ENCODE data around the gene NSF.
"Not testable (repeated sequence)": the region's sequence is repeated elsewhere in the genome, so short reads cannot be mapped to it uniquely, and the experiment has no call there.

Gene NSF

GRCh38 chr17:46759141-46759540 is 168.7 kb downstream of the NSF start:
- DNase-seq, result no peak

- no peak for DNase-seq
Observed at GRCh38 chr17:46763416-46763815, 172.9 kb downstream of the NSF start.

DNA sequence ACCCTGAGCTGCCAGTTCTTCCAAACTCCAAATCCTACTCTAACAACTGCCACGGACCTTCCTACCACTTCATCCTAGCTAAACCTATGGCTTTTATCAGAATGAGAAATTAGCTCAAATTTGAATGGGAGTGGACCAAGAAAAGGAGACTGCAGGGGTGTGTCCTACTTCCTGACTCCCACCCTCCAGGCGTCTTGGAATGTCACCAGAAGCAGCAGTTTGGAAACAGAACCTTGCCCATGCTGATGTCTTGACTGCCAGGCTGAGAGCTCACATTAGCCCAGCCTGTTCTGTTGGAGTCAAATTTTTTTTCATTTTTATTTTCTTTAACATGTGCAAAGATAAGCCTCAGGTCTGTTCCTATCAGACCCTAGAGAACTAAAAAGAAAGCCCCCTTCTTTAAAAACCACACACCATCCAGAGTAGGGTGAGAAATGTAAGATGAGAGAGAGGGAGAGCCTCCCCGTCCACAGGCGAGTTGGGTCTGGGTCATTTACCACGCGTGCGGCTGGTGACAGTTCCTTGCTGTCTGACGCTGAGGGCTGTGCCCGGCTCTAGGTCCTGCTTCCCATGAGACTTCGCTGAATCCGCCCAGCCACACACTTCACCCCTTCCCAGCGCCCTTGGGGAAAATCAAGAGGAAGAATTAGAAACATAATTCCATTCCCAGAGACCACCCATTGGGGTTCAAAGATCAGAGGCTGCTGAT is 173.7 kb downstream of the NSF start:
- no peak for DNase-seq

DNA sequence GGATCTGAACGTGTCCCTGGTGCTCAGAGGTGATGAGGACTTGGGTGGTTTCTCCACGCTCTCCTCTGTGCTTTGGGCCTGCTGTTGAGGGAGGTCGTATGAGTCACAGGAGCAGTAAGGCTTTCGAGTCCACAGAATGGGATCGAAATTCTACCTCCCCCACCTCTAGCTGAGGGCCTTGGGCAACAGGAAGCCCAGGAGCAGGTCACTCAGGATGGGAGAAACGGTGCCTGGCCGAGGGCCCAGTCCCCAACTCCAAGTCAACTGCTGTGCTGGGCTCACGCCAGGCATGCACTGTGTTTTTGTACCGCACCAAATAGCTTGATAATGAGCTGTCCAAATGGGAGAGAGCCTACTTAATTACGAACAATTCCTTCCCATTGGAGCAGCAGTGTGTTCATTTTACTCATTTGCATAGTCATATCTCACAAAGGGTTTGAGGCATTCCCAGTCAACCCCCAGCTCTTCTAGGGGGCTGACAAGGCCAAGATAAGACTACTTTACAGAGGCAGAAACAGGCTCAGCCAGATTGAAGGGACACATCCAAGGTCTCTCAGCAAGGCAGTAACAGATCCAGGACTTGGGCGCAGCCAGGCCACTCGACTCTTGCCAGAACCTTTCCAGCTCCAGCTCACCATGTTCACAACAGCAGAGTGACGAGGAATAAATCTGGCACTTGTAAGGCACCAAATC is 174.4 kb downstream of the NSF start:
- DNase-seq, result no peak

- no peak for DNase-seq
Observed at GRCh38 chr17:46765453-46765852, 175.0 kb downstream of the NSF start.

- DNase-seq, result no peak
Observed at GRCh38 chr17:46766493-46767491, 176.3 kb downstream of the NSF start.

- no peak for DNase-seq
Observed at GRCh38 chr17:46768540-46768870, 178.0 kb downstream of the NSF start.

GRCh38 chr17:46768896-46769295 is 178.4 kb downstream of the NSF start:
- DNase-seq, result not testable (repeated sequence)

DNA sequence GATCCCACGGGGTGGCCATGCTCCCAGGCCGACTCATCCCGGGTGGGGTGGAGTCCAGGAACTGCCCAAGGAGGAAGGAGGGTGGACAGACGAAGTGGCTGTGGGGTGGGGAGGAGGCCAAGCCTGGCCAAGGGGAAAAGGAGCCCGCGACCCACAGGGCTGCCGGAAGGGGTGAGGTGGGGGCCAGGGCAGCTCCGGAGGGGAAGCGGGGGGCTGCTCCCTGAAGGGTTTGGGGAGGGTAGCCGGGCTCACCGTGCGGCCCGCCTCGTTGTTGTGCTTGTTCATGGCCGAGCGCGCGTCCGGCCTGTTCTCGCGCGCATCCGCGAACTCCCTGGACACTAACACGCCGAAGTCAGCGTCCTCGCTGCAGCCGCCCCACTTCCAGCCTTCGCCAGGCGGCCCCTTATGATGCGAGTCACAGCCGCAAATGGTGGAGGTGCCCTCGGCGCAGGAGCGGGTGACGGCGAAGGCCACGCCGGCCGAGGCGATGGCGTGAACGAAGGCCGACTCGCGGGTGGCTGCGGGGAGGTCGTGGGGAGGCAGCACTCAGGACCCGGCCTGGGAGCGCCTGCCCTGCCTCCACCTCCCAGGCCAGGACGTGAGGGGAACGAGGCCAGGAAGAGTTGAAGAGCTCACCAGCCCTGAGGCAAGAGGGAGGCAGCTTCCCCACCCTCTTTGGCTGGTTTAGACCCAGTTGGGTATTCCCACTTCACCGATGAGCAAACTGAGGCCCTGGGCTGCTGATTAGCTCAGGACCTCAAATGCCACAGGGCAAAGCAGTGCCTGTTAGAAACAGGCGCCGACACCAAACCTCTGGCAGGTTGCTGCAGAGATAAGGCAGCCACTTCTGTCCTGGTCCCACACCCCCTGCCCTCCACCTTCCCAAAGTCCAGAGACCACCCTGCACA is 179.3 kb downstream of the NSF start:
- peak in 1 of 2 experiments; percentile 8 for DNase-seq

DNA sequence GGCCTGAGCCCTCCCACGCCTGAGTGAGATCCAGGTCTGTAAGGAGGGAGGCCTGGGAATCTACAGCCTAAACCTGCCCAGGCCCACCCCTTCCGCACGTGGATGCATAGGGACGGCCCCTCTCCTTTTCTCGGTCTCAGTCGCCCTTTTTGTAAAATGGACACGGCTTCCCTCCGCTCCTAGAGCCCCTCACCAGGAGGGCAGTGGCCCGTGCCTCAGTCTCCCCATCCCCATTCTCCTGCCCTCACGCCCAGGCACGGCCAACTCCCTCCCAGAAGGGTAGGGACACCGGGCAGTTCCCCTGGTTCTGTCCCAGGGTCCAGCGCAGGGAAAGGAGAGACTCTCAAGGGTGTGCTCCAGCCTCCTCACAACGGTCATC is 180.0 kb downstream of the NSF start:
- no peak for DNase-seq

GRCh38 chr17:46770818-46771560 is 180.5 kb downstream of the NSF start:
- DNase-seq, result peak; percentile 19 to 28

- DNase-seq, result peak; percentile 27 to 38
Observed at GRCh38 chr17:46771561-46772474, 181.3 kb downstream of the NSF start.

- no peak for DNase-seq
Observed at GRCh38 chr17:46772475-46773220, 182.2 kb downstream of the NSF start.

DNA sequence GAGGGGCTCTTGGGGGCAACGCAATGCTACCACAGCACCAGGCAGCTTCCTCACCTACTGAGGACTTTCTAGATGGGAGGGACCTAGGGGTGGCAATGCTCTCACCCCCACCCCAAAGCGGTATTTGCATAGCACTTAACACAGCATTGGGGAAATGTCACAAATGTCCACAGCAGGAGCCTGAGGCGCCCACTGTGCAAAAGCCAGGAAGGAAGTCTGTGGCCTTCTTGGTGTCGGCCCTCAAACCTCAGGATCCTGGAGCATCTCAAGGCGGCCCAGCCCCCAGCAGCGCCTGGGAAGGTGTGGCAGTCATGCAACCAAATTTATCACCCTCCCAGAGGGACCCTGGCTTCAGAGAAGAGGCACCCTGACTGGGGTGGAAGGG is 182.7 kb downstream of the NSF start:
- no peak for DNase-seq

- no peak for DNase-seq
Observed at GRCh38 chr17:46773676-46774075, 183.2 kb downstream of the NSF start.

DNA sequence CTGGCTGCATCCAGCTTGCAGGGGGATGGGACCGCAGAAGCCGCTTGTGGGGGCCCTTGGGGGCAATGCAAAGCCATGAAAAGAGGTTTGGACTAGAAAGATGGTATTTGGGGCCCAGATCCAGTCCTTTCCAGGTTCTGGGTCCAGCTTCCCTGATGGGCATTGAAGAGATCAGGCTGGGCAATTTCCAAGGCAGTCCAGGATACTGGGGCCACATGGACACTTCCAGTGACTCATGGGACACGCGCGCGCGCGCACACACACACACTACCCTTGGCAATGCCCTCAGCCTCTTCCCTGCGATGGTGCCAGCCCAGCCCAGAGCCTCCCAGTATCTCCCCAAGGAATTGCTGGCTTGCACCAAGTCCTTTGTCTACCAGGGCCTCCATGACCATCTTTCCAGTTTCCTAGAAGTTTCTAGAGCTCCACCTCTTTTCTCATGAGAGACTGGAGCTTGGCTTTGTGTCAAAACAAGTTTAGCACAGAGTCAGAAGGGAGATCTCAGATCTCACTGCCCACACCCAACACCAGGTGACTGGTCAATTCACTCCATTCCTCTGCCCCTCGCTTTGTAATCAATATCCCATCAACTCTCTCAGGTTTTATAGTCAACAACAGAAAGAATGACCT is 183.8 kb downstream of the NSF start:
- no peak for DNase-seq

DNA sequence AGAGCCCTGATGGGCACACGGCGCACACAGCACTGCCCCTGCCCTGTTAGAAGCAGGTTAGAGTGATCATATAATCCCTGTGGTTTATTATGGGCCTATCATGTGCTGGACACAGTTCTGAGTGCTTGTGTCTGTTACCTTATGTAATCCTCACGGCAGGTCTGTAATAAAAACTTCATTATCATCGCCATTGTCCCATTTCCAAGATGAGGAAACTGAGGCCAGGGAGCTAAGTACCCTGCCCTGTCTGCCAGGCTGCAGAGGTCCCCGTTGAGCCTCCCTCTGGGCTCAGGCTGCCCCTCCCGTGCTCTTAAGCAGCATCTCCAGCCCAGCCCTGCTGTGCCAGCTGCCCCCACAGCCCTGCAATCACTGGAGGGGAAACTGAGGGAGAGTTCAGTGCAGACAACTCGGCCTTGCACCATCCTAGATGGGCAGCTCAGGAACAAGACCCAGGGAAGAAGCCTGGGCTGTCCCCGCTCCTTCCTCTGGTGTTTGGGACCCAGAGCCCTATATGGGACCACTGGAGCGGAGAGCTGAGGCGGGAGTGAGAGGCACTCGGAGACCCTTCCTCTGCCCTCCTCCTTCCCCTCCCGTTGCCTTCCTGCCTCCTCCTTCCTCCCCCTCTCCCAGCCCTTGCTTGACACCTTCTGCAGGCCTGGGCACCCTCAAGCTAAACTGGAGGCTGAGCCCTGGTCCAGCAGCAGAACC is 186.0 kb downstream of the NSF start:
- no peak for DNase-seq
